GM15510 (cell line): Measurements from ENCODE around the gene AFF1.

Source experiments
- POLR2A ChIP-seq: IDR thresholded peaks from 3 replicates; pipeline ENCODE4 v1.6.1; 2011; ENCODE audit warnings: borderline replicate concordance; ENCODE audit not compliant: insufficient read length; ENCODE audit errors: extremely low read depth

AFF1 gene

DNA sequence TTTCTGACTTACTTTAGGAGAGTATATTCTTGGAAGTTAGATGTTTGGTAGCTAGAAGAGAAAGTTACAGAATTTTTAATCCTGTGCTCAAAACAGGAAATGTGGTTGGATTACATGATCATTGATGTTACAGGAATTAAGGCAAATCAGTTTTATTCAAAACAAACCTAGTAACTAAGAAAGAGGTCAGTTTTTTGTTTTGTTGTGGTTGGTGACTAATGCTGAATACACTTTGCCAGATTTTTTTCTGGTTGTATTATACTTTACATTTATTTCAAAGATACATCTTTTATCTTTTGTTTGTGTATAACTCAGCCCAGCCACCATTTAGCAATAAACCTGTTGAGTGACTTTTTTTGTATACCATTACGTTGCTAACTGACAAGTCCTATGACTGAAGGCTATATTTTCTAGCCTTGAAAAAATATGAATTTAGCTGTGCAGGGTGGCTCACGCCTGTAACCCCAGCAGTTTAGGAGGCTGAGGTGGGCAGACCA lies 168.9 kb downstream of the AFF1 start:
- no peak for TF ChIP-seq POLR2A

- TF ChIP-seq POLR2A: no peak
Observed at GRCh38 chr4:87105101-87105845, 170.5 kb downstream of the AFF1 start.

DNA sequence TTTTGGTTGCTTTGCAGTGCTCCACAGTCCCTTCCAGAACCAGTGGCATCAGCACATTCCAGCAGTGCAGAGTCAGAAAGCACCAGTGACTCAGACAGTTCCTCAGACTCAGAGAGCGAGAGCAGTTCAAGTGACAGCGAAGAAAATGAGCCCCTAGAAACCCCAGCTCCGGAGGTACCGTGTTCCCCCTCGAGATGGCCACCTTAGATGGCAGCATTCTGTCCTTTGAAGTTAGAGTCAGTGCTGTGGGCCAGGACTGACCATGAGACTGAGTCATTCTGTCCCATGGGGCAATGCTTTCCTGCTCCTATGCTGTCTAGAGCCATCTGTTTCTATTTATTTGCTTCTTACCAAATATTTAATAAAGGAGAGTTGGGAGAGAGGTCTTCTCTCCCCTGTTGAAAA lies 173.3 kb downstream of the AFF1 start:
- no peak for TF ChIP-seq POLR2A

DNA sequence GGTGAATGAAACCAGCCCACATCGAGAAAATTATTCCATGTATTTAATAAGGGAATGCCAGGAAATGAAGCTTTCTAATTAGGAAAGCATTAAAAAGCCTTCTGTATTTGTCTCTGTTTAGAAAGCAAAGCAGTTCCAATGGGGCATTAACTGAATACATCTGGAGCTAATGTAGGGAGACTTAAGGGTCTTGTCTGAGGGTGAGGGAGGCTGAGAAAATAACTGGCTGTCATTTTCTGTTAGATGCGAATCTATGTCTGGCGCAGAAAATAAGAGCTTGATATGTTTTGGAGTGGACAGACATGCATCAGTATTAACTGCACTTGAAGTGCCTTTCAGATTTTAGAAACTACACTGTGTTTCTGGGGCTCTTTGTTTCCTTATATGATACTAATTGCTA lies 174.3 kb downstream of the AFF1 start:
- TF ChIP-seq POLR2A: no peak

DNA sequence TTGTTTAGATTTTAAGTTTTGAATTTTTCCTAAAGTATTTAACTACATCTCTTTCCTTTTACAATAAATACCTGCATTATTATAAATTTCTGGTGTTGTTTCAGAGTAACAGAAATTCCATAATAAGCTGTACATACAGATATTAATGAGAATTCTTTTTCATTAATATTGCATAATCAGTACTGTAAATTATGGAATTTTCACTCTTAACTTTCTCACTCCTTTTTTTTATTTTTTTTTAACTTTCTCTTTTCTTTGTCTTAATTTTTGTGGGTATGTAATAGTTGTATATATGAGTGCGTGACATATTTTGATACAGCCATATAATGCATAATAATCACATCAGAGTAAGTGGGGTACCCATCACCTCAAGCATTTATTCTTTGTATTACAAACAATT lies 175.1 kb downstream of the AFF1 start:
- TF ChIP-seq POLR2A: no peak

DNA sequence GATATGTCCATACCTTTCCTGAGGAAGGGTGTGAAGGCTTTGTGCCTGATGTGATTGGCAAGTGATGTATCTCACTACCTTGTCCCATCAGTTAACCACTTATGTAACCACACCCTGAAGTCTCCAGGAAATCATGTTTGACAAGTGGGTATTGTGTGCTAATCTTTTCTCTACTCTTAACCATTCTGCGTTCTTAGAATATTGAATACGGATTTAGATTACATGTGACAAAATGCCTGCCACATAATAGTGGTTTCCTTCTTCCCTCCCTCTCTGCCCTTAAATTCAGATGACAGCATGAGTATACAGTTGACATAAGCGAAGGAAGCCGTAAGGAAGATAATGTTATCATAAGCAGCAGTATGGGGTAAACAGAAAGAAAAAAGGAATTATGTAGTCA lies 177.3 kb downstream of the AFF1 start:
- TF ChIP-seq POLR2A: no peak

GRCh38 chr4:87114245-87115062 lies 179.6 kb downstream of the AFF1 start:
- no peak for TF ChIP-seq POLR2A

DNA sequence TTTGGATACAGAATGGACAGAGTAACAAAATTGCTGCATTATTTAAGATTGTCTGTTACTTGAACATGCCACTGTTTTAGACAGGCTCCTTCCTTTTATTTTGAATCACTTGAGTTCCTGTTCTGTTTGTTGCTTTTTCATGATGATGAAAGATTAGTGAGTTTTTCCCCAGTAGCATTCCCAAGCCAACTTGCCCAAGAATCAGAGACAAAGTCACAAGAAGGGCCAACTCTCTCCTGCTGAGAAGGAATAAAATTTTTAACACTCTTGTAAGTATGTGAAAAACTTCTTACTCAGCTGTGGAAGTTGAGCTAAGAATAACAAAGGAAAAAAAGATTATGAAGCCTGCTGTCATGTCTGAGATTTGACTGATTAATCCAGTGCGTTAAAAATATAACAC lies 181.4 kb downstream of the AFF1 start:
- no peak for TF ChIP-seq POLR2A

GRCh38 chr4:87117051-87117731 lies 182.4 kb downstream of the AFF1 start:
- TF ChIP-seq POLR2A: no peak

DNA sequence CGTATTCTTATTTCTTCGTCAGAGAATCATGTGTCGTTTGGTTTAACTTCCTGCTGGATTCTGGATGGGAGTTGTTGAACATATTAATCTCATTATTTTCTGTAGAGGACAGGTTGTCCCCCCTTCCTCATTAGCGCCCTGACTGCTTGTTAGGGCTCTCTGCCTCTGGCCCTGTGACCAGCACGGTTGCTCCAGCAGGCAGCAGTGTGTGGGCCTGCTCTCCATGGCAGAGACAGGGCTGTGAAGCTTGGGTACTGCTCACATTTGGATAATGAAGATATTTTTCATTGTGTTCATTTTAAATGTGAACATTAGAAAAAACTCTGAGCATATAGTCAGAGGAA lies 182.9 kb downstream of the AFF1 start:
- TF ChIP-seq POLR2A: no peak

- TF ChIP-seq POLR2A: no peak
Observed at GRCh38 chr4:87118421-87118820, 183.6 kb downstream of the AFF1 start.

DNA sequence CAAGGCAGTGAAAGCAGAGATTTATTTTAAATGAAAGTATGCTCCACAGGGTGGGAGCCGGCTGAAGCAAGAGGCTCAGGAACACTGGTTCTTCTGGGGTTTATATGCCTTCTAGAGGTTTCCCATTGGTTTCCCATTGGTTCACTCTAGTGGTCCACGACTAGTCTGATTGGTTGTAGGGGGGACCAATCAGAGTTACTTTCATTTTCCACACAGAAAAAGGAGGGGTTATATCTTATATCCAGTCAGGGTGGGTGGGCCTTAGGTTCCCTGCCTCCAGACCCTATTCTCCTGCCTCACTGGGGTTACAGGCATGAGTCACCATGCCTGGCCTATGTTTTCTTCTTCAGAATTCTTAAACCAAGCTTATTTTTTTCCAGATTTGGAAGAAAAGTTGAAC lies 184.0 kb downstream of the AFF1 start:
- TF ChIP-seq POLR2A: no peak

GRCh38 chr4:87120010-87120409 lies 185.2 kb downstream of the AFF1 start:
- TF ChIP-seq POLR2A: no peak

- no peak for TF ChIP-seq POLR2A
Observed at GRCh38 chr4:87120411-87121162, 185.8 kb downstream of the AFF1 start.

GRCh38 chr4:87121341-87122065 lies 186.7 kb downstream of the AFF1 start:
- no peak for TF ChIP-seq POLR2A

GRCh38 chr4:87122252-87122651 lies 187.4 kb downstream of the AFF1 start:
- no peak for TF ChIP-seq POLR2A
